Keratinocyte (primary cell): ENCODE measurements around the gene TCEAL5. TPM values are rescaled to one million over a fixed set of nuclear protein-coding genes. Genes with fewer than 3 reads are reported as not detected.

Experiments used
- DNase-seq: peaks from one replicate; pipeline ENCODE4 v3.0.0-alpha.2; 2011; ENCODE audit warnings: low read depth, missing footprints, low spot score
- FAIRE-seq: peaks from 2 replicates; lab custom pipeline; 2011; peaks lifted over from hg19 to GRCh38; lab: Jason Lieb, UNC
- H2AFZ ChIP-seq: 2 replicates; pipeline ENCODE4 v1.6.0; 2012; ENCODE audit warnings: low read length, control low read depth, inconsistent platforms; ENCODE audit not compliant: control insufficient read depth
- H3K27ac ChIP-seq: 2 replicates; pipeline ENCODE4 v1.5.1; 2011; ENCODE audit warnings: low read length; ENCODE audit not compliant: control insufficient read depth, insufficient read depth
- H3K27me3 ChIP-seq: 3 replicates; pipeline ENCODE4 v1.6.0; 2011; ENCODE audit warnings: low read length; ENCODE audit not compliant: control insufficient read depth, insufficient read depth; ENCODE audit errors: extremely low read depth
- H3K36me3 ChIP-seq, 2 experiments: 2 replicates in 1 of 2; 3 replicates in 1 of 2; pipeline ENCODE4 v1.5.1; 2011; ENCODE audit warnings: low read length in 2 of 2, mild to moderate bottlenecking in 1 of 2; ENCODE audit not compliant: control insufficient read depth in 2 of 2, insufficient read depth in 2 of 2; ENCODE audit errors: extremely low read depth in 1 of 2
- H3K4me1 ChIP-seq: 3 replicates; pipeline ENCODE4 v1.5.1; 2011; ENCODE audit warnings: low read length; ENCODE audit not compliant: control insufficient read depth, insufficient read depth; ENCODE audit errors: extremely low read depth
- H3K4me2 ChIP-seq: 3 replicates; pipeline ENCODE4 v1.6.0; 2011; ENCODE audit warnings: low read depth, low read length; ENCODE audit not compliant: control insufficient read depth, insufficient read depth; ENCODE audit errors: extremely low read depth
- H3K4me3 ChIP-seq, 3 experiments: fragments of 200-600 bp in 1 of 3; sonication (generic) in 1 of 3; 2 replicates in 2 of 3; 3 replicates in 1 of 3; pipeline ENCODE4 v1.5.1; 2011 to 2016; ENCODE audit warnings: low read length in 3 of 3, mild to moderate bottlenecking in 3 of 3, control low read depth in 2 of 3, inconsistent platforms in 1 of 3, low read depth in 1 of 3, mixed read lengths in 1 of 3, mixed run types in 1 of 3, moderate library complexity in 1 of 3; ENCODE audit not compliant: control insufficient read depth in 2 of 3, insufficient read depth in 2 of 3; ENCODE audit errors: extremely low read depth in 1 of 3
- H3K79me2 ChIP-seq: 2 replicates; pipeline ENCODE4 v1.6.0; 2012; ENCODE audit warnings: low read length; ENCODE audit not compliant: control insufficient read depth, insufficient read depth
- H3K9ac ChIP-seq: 3 replicates; pipeline ENCODE4 v1.6.0; 2011; ENCODE audit warnings: low read length; ENCODE audit not compliant: control insufficient read depth, insufficient read depth; ENCODE audit errors: extremely low read depth
- H3K9me1 ChIP-seq: 3 replicates; pipeline ENCODE4 v1.6.0; 2011; ENCODE audit warnings: low read length; ENCODE audit not compliant: control insufficient read depth, insufficient read depth; ENCODE audit errors: extremely low read depth
- H3K9me3 ChIP-seq: 2 replicates; pipeline ENCODE4 v1.5.1; 2012; ENCODE audit warnings: low read depth, low read length; ENCODE audit not compliant: control insufficient read depth
- H4K20me1 ChIP-seq: 3 replicates; pipeline ENCODE4 v1.6.0; 2011; ENCODE audit warnings: low read length; ENCODE audit not compliant: control insufficient read depth, insufficient read depth; ENCODE audit errors: extremely low read depth
- EZH2 ChIP-seq: IDR thresholded peaks from one replicate; pipeline ENCODE4 v1.6.1; 2012; ENCODE audit warnings: inconsistent platforms, mild to moderate bottlenecking, low read length, moderate library complexity
- dilution Hi-C: fragments of 300-500 bp; cut with MboI; formaldehyde crosslinking; loops from one replicate; pipeline ENCODE4 v1.7.0; 2020; ENCODE audit warnings: low sequenced_read_pairs; ENCODE audit not compliant: extremely low pct_ligation_motif_present
- polyA plus RNA-seq, 5 experiments: library from polyadenylated mRNA; depleted of rRNA in 3 of 5; stranded (reverse) in 3 of 5; stranded (forward) in 1 of 5; unstranded in 1 of 5; fragments of >200 nt; gene quantifications; 1 replicate in 1 of 5; 2 replicates in 3 of 5; 3 replicates in 1 of 5; pipeline versions ENCODE4 v1.2.1 to v1.2.3, GENCODE V29; 2011 to 2012; ENCODE audit warnings: missing spikeins in 2 of 5, low read depth in 1 of 5, low replicate concordance in 1 of 5
- TF ChIP-seq, protein P1 (sequence below), 3 experiments: IDR thresholded peaks in 1 of 3; conservative IDR thresholded peaks in 1 of 3; optimal IDR thresholded peaks in 1 of 3; 2 replicates in 2 of 3; 3 replicates in 1 of 3; pipeline versions ENCODE3 to v1.5.1; 2011; ENCODE audit warnings: low read length in 3 of 3, mild to moderate bottlenecking in 3 of 3, moderate library complexity in 2 of 3, control low read depth in 1 of 3, inconsistent platforms in 1 of 3; ENCODE audit not compliant: insufficient read depth in 2 of 3; ENCODE audit errors: extremely low read depth in 1 of 3

TCEAL5 gene
- polyA plus RNA-seq, 1 donor (not counting 4 experiments of a cell fraction or from before 2014, with no cell fraction given) = not detected

DNA sequence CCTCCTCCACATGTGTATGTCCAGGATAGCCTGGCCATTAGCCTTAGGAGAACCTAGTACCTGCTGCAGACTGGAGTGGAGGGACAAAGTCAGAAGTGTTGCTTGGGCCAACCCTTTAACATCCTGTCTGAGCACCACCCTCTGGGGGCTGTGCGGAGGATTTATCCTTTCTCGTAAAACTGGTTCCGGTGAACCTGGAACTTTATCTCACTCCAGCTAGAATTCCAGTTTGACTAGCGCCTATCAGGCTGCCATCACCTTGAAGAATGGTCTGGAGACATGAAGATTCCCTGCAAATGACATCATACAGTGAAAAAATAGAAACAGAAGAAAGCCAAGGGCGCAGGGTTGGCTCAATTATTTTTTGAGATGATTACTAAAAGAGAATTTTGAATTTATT, 25.6 kb downstream of the TCEAL5 start:
- DNase-seq = no peak
- Histone ChIP-seq H3K27me3 (peaks cover 5% of the 10 kb centered on the region), H3K9ac (no peak overlapping the region), H4K20me1 (no peaks in the 10 kb centered on the region), H3K4me1 (peaks cover 16% of the 10 kb centered on the region), H3K9me1 (no peaks in the 10 kb centered on the region), H3K9me3 (no peaks in the 10 kb centered on the region), H3K36me3 (no peaks in the 10 kb centered on the region), H3K79me2 (peaks cover 2% of the 10 kb centered on the region), H3K27ac (no peak overlapping the region), H3K4me2 (peak overlapping the region; percentile 35), H3K4me3 (no peak overlapping the region), H2AFZ (peak overlapping the region; percentile 49)
- TF ChIP-seq, protein P1, sequence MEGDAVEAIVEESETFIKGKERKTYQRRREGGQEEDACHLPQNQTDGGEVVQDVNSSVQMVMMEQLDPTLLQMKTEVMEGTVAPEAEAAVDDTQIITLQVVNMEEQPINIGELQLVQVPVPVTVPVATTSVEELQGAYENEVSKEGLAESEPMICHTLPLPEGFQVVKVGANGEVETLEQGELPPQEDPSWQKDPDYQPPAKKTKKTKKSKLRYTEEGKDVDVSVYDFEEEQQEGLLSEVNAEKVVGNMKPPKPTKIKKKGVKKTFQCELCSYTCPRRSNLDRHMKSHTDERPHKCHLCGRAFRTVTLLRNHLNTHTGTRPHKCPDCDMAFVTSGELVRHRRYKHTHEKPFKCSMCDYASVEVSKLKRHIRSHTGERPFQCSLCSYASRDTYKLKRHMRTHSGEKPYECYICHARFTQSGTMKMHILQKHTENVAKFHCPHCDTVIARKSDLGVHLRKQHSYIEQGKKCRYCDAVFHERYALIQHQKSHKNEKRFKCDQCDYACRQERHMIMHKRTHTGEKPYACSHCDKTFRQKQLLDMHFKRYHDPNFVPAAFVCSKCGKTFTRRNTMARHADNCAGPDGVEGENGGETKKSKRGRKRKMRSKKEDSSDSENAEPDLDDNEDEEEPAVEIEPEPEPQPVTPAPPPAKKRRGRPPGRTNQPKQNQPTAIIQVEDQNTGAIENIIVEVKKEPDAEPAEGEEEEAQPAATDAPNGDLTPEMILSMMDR (optimal IDR thresholded peaks at IDR 0.05 in 1 of 3, IDR thresholded peaks at IDR 0.05 in 1 of 3, conservative IDR thresholded peaks at IDR 0.05 in 1 of 3; ENCODE audit: extremely low read depth in 1 of 3, insufficient read depth in 2 of 3, low read length in 3 of 3) = no peak
- no peak for TF ChIP-seq EZH2
- FAIRE-seq = peak; percentile 17
- dilution Hi-C loops = no loop called here

DNA sequence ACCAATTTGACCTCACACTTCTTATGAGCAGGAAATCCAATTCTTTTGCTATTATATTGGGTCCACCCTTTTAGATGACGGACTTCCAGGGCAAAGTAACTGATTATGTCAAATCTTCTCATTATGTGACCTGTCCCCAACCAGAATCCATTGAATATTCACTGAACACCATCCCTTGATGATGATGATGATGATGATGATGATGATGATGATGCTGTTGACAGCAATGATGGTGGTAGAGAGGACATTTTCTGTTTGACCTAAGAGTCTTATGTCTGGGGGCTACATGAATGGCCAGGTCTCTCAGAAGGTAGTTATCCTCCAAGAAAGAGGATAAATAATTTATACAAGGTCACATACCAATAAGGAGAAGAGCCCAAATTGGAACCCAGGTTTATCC, 26.7 kb downstream of the TCEAL5 start:
- Histone ChIP-seq H3K79me2 (peaks cover 2% of the 10 kb centered on the region), H3K9me3 (no peaks in the 10 kb centered on the region), H3K27ac (no peak overlapping the region), H2AFZ (no peak overlapping the region), H3K4me2 (no peak overlapping the region), H3K9me1 (no peaks in the 10 kb centered on the region), H3K36me3 (no peaks in the 10 kb centered on the region), H3K4me3 (no peak overlapping the region), H3K9ac (no peak overlapping the region), H3K4me1 (peaks cover 16% of the 10 kb centered on the region), H4K20me1 (no peaks in the 10 kb centered on the region), H3K27me3 (peaks cover 5% of the 10 kb centered on the region)
- DNase-seq = no peak
- FAIRE-seq = no peak
- dilution Hi-C loops = no loop called here
- TF ChIP-seq, protein P1 (optimal IDR thresholded peaks at IDR 0.05 in 1 of 3, IDR thresholded peaks at IDR 0.05 in 1 of 3, conservative IDR thresholded peaks at IDR 0.05 in 1 of 3; ENCODE audit: extremely low read depth in 1 of 3, insufficient read depth in 2 of 3, low read length in 3 of 3) = no peak
- TF ChIP-seq EZH2 = no peak
